ENCODE measurements around the gene PKD1.

GRCh38 chr16:2161911-2162310 lies 26.2 kb upstream of the PKD1 start:
- no peak for TF ChIP-seq GATA2 (IDR thresholded peaks at IDR 0.05; ENCODE audit: low read depth, low read length)
- no peak for TF ChIP-seq GATA3 (IDR thresholded peaks at IDR 0.05; ENCODE audit: low read depth, low read length)
